Measurements from ENCODE around the gene PCDHGA2. TPM values are rescaled to one million over a fixed set of nuclear protein-coding genes. Genes with fewer than 3 reads are reported as not detected.
"Not testable (repeated sequence)": the region's sequence is repeated elsewhere in the genome, so short reads cannot be mapped to it uniquely, and the experiment has no call there.

Gene PCDHGA2
- total and polyA plus RNA-seq, 7 experiments from 2014 or later, result 0.10 to 0.15 (median 0.11) TPM; not detected in 3

- H3K36me3 ChIP-seq (ENCODE audit: control insufficient read depth in 2 of 3, insufficient read depth in 3 of 3, low read length in 3 of 3); H3K4me1 Mint-ChIP-seq; intact Hi-C loops (cut with micrococcal nuclease); H3K4me1 ChIP-seq (ENCODE audit: control insufficient read depth in 2 of 2, insufficient read depth in 2 of 2, low read length in 2 of 2); CTCF ChIA-PET; H3K4me3 ChIP-seq (ENCODE audit: low read length); POLR2A ChIA-PET; H3K27ac Mint-ChIP-seq; H3K27ac ChIP-seq (ENCODE audit: low read depth, low read length): not testable (repeated sequence)
- DNase-seq, result peak in 3 of 9 donors; percentile 8 to 24 (median 8)
- Mint-ChIP-seq H3K9me3 (peaks cover 0 to 90% (median 56%) of the 10 kb centered on the region in 11 donors), H3K4me3 (peak within 1 kb of the TSS in 9 of 10 donors; percentile 19 to 68 (median 50)), H3K27me3 (peaks cover 36 to 85% (median 81%) of the 10 kb centered on the region in 5 donors), H3K36me3 (peaks cover 5 to 31% (median 10%) of the 10 kb centered on the region in 5 donors)
- H3K9me3 ChIP-seq (ENCODE audit: control insufficient read depth in 2 of 3, low read length in 3 of 3), result peaks cover 0 to 45% (median 0%) of the 10 kb centered on the region in 3 experiments
- peaks cover 4 to 16% of the 10 kb centered on the region in 2 donors for H3K27me3 ChIP-seq (ENCODE audit: control insufficient read depth in 2 of 2, insufficient read depth in 2 of 2, low read length in 2 of 2)
- ATAC-seq, result peak; percentile 74
Measured at GRCh38 chr5:141387557-141388311, 49.2 kb downstream of the PCDHGA2 start, which contains the start of gene PCDHGB4. Gene PCDHGB4 (plus strand): TSS chr5:141387698. CDS start chr5:141387885, 187 bp downstream.

- Mint-ChIP-seq H3K27me3 (peaks cover 29 to 85% (median 79%) of the 10 kb centered on the region in 5 donors), H3K27ac (no peak overlapping the region), H3K4me3 (peak overlapping the region in 1 of 10 donors; percentile 27), H3K9me3 (peaks cover 0 to 90% (median 57%) of the 10 kb centered on the region in 11 donors), H3K36me3 (peaks cover 5 to 35% (median 10%) of the 10 kb centered on the region in 5 donors), H3K4me1 (peaks cover 0 to 3% (median 0%) of the 10 kb centered on the region in 7 donors)
- Histone ChIP-seq H3K4me3 (ENCODE audit: low read length) (no peak overlapping the region), H3K27me3 (ENCODE audit: control insufficient read depth in 2 of 2, insufficient read depth in 2 of 2, low read length in 2 of 2) (peaks cover 4 to 14% of the 10 kb centered on the region in 2 donors), H3K9me3 (ENCODE audit: control insufficient read depth in 2 of 3, low read length in 3 of 3) (peaks cover 0 to 45% (median 0%) of the 10 kb centered on the region in 3 experiments), H3K36me3 (ENCODE audit: control insufficient read depth in 2 of 3, insufficient read depth in 3 of 3, low read length in 3 of 3) (no peaks in the 10 kb centered on the region), H3K4me1 (ENCODE audit: control insufficient read depth in 2 of 2, insufficient read depth in 2 of 2, low read length in 2 of 2) (no peaks in the 10 kb centered on the region), H3K27ac (ENCODE audit: low read depth, low read length) (no peak overlapping the region)
- DNase-seq, result no peak
- ChIA-PET CTCF (no interaction called here), POLR2A (no interaction called here)
- intact Hi-C loops (cut with micrococcal nuclease), result no loop called here
- ATAC-seq, result no peak
Measured at GRCh38 chr5:141388661-141389060, 50.1 kb downstream of the PCDHGA2 start.

- Histone ChIP-seq H3K4me3 (ENCODE audit: low read length) (no peak overlapping the region), H3K27me3 (ENCODE audit: control insufficient read depth in 2 of 2, insufficient read depth in 2 of 2, low read length in 2 of 2) (peaks cover 4 to 14% of the 10 kb centered on the region in 2 donors), H3K36me3 (ENCODE audit: control insufficient read depth in 2 of 3, insufficient read depth in 3 of 3, low read length in 3 of 3) (no peaks in the 10 kb centered on the region), H3K27ac (ENCODE audit: low read depth, low read length) (no peak overlapping the region), H3K4me1 (ENCODE audit: control insufficient read depth in 2 of 2, insufficient read depth in 2 of 2, low read length in 2 of 2) (no peaks in the 10 kb centered on the region), H3K9me3 (ENCODE audit: control insufficient read depth in 2 of 3, low read length in 3 of 3) (peaks cover 0 to 45% (median 0%) of the 10 kb centered on the region in 3 experiments)
- ChIA-PET CTCF (interaction anchor here (1.0 kb wide), 1 partner anchor 28 kb away, joined by 3 read pairs; the partner anchor contains the start of gene PCDHGB7), POLR2A (no interaction called here)
- Mint-ChIP-seq H3K9me3 (peaks cover 0 to 90% (median 60%) of the 10 kb centered on the region in 11 donors), H3K27ac (peak overlapping the region in 2 of 9 donors; percentile 55 to 77), H3K27me3 (peaks cover 30 to 85% (median 78%) of the 10 kb centered on the region in 5 donors), H3K36me3 (peaks cover 5 to 41% (median 10%) of the 10 kb centered on the region in 5 donors), H3K4me3 (peak overlapping the region in 2 of 10 donors; percentile 10 to 13), H3K4me1 (peaks cover 0 to 3% (median 0%) of the 10 kb centered on the region in 7 donors)
- intact Hi-C loops (cut with micrococcal nuclease), result no loop called here
- no peak for ATAC-seq
- no peak for DNase-seq
Measured at GRCh38 chr5:141389153-141390042, 50.8 kb downstream of the PCDHGA2 start.

GRCh38 chr5:141392429-141393198 is 54.1 kb downstream of the PCDHGA2 start, which contains the start of gene PCDHGA8:
Gene PCDHGA8 (plus strand): TSS chr5:141392633. CDS start chr5:141392814, 181 bp downstream.
- Mint-ChIP-seq H3K27ac (peak within 1 kb of the TSS in 1 of 9 donors; percentile 6), H3K36me3 (peaks cover 3 to 30% (median 10%) of the 10 kb centered on the region in 5 donors), H3K9me3 (peaks cover 0 to 88% (median 53%) of the 10 kb centered on the region in 11 donors), H3K4me1 (peaks cover 0 to 3% (median 0%) of the 10 kb centered on the region in 7 donors), H3K4me3 (peak within 1 kb of the TSS in 3 of 10 donors; percentile 2 to 64 (median 25)), H3K27me3 (peaks cover 31 to 82% (median 75%) of the 10 kb centered on the region in 5 donors)
- Histone ChIP-seq H3K27ac (ENCODE audit: low read depth, low read length) (no peak within 1 kb of the TSS), H3K27me3 (ENCODE audit: control insufficient read depth in 2 of 2, insufficient read depth in 2 of 2, low read length in 2 of 2) (peaks cover 4 to 12% of the 10 kb centered on the region in 2 donors), H3K4me3 (ENCODE audit: low read length) (no peak within 1 kb of the TSS), H3K4me1 (ENCODE audit: control insufficient read depth in 2 of 2, insufficient read depth in 2 of 2, low read length in 2 of 2) (no peaks in the 10 kb centered on the region), H3K9me3 (ENCODE audit: control insufficient read depth in 2 of 3, low read length in 3 of 3) (peaks cover 0 to 39% (median 0%) of the 10 kb centered on the region in 3 experiments), H3K36me3 (ENCODE audit: control insufficient read depth in 2 of 3, insufficient read depth in 3 of 3, low read length in 3 of 3) (no peaks in the 10 kb centered on the region)
- no peak for DNase-seq
- ChIA-PET POLR2A (no interaction called here), CTCF (no interaction called here)
- ATAC-seq, result no peak
- intact Hi-C loops (cut with micrococcal nuclease), result no loop called here

Other genes starting within 250 kb of the PCDHGA2 start
Only the 30 nearest of the 38 such genes appear.
- gene PCDHB9, start 151.6 kb upstream of the PCDHGA2 start, total RNA-seq, result 1 to 10 TPM in 1 of 5 experiments, not detected in 4; 1.2 TPM
- not detected for gene PCDHB9, start 151.6 kb upstream of the PCDHGA2 start, polyA plus RNA-seq
- under 1 TPM in 1 of 5 experiments, not detected in 4; 0.12 TPM for gene PCDHB10, start 146.4 kb upstream of the PCDHGA2 start, total RNA-seq
- not detected for gene PCDHB10, start 146.4 kb upstream of the PCDHGA2 start, polyA plus RNA-seq
- gene PCDHB11, start 139.1 kb upstream of the PCDHGA2 start, total RNA-seq, result not detected
- not detected for gene PCDHB11, start 139.1 kb upstream of the PCDHGA2 start, polyA plus RNA-seq
- gene PCDHB12, start 130.0 kb upstream of the PCDHGA2 start, total RNA-seq, result not detected
- gene PCDHB12, start 130.0 kb upstream of the PCDHGA2 start, polyA plus RNA-seq, result not detected
- gene PCDHB13, start 124.8 kb upstream of the PCDHGA2 start, total RNA-seq, result under 1 TPM in 1 of 5 experiments, not detected in 4; 0.08 TPM
- gene PCDHB13, start 124.8 kb upstream of the PCDHGA2 start, polyA plus RNA-seq, result not detected
- not detected for gene PCDHB14, start 115.4 kb upstream of the PCDHGA2 start, total RNA-seq
- gene PCDHB14, start 115.4 kb upstream of the PCDHGA2 start, polyA plus RNA-seq, result not detected
- under 1 TPM in 1 of 5 experiments, not detected in 4; 0.24 TPM for gene PCDHB15, start 93.4 kb upstream of the PCDHGA2 start, total RNA-seq
- gene PCDHB15, start 93.4 kb upstream of the PCDHGA2 start, polyA plus RNA-seq, result not detected
- gene SLC25A2, start 34.7 kb upstream of the PCDHGA2 start, total RNA-seq, result 1 to 10 TPM in 1 of 5 experiments, under 1 TPM in 4; 0.27 to 1.1 (median 0.41) TPM
- under 1 TPM in 1 of 2 donors, not detected in 1; 0.34 TPM for gene SLC25A2, start 34.7 kb upstream of the PCDHGA2 start, polyA plus RNA-seq
- gene TAF7, start 18.0 kb upstream of the PCDHGA2 start, total RNA-seq, result 100 to 1,000 TPM in 2 of 5 experiments, 10 to 100 TPM in 3; 64.5 to 115 (median 84.9) TPM
- gene TAF7, start 18.0 kb upstream of the PCDHGA2 start, polyA plus RNA-seq, result 100 to 1,000 TPM; 240 to 242 TPM
- gene PCDHGA1, start 8.2 kb upstream of the PCDHGA2 start, total RNA-seq, result under 1 TPM; 0.08 to 0.54 (median 0.17) TPM
- not detected for gene PCDHGA1, start 8.2 kb upstream of the PCDHGA2 start, polyA plus RNA-seq
- under 1 TPM in 1 of 5 experiments, not detected in 4; 0.24 TPM for gene PCDHGA3, start 5.1 kb downstream of the PCDHGA2 start, total RNA-seq
- gene PCDHGA3, start 5.1 kb downstream of the PCDHGA2 start, polyA plus RNA-seq, result not detected
- gene PCDHGB1, start 11.3 kb downstream of the PCDHGA2 start, total RNA-seq, result under 1 TPM in 1 of 5 experiments, not detected in 4; 0.24 TPM
- gene PCDHGB1, start 11.3 kb downstream of the PCDHGA2 start, polyA plus RNA-seq, result not detected
- under 1 TPM in 4 of 5 experiments, not detected in 1; 0.11 to 0.63 (median 0.18) TPM for gene PCDHGA4, start 16.3 kb downstream of the PCDHGA2 start, total RNA-seq
- under 1 TPM in 1 of 2 donors, not detected in 1; 0.20 TPM for gene PCDHGA4, start 16.3 kb downstream of the PCDHGA2 start, polyA plus RNA-seq
- gene PCDHGB2, start 21.2 kb downstream of the PCDHGA2 start, total RNA-seq, result 1 to 10 TPM in 1 of 5 experiments, under 1 TPM in 3, not detected in 1; 0.24 to 1.3 (median 0.36) TPM
- not detected for gene PCDHGB2, start 21.2 kb downstream of the PCDHGA2 start, polyA plus RNA-seq
- gene PCDHGA5, start 25.4 kb downstream of the PCDHGA2 start, total RNA-seq, result under 1 TPM; 0.11 to 0.34 (median 0.24) TPM
- not detected for gene PCDHGA5, start 25.4 kb downstream of the PCDHGA2 start, polyA plus RNA-seq
- gene PCDHGB3, start 31.5 kb downstream of the PCDHGA2 start, total RNA-seq, result under 1 TPM; 0.24 to 0.59 (median 0.43) TPM
- under 1 TPM in 1 of 2 donors, not detected in 1; 0.13 TPM for gene PCDHGB3, start 31.5 kb downstream of the PCDHGA2 start, polyA plus RNA-seq
- gene PCDHGA6, start 35.1 kb downstream of the PCDHGA2 start, total RNA-seq, result under 1 TPM; 0.24 to 0.70 (median 0.35) TPM
- not detected for gene PCDHGA6, start 35.1 kb downstream of the PCDHGA2 start, polyA plus RNA-seq
- under 1 TPM in 4 of 5 experiments, not detected in 1; 0.13 to 0.30 (median 0.19) TPM for gene PCDHGA7, start 44.0 kb downstream of the PCDHGA2 start, total RNA-seq
- gene PCDHGA7, start 44.0 kb downstream of the PCDHGA2 start, polyA plus RNA-seq, result not detected
- under 1 TPM in 4 of 5 experiments, not detected in 1; 0.08 to 0.27 (median 0.24) TPM for gene PCDHGB4, start 48.9 kb downstream of the PCDHGA2 start, total RNA-seq
- not detected for gene PCDHGB4, start 48.9 kb downstream of the PCDHGA2 start, polyA plus RNA-seq
- under 1 TPM; 0.08 to 0.17 (median 0.13) TPM for gene PCDHGA8, start 53.9 kb downstream of the PCDHGA2 start, total RNA-seq
- not detected for gene PCDHGA8, start 53.9 kb downstream of the PCDHGA2 start, polyA plus RNA-seq
- gene PCDHGB5, start 59.2 kb downstream of the PCDHGA2 start, total RNA-seq, result under 1 TPM; 0.16 to 0.44 (median 0.42) TPM
- gene PCDHGB5, start 59.2 kb downstream of the PCDHGA2 start, polyA plus RNA-seq, result under 1 TPM; 0.09 to 0.49 TPM
- under 1 TPM in 4 of 5 experiments, not detected in 1; 0.16 to 0.41 (median 0.22) TPM for gene PCDHGA9, start 64.0 kb downstream of the PCDHGA2 start, total RNA-seq
- not detected for gene PCDHGA9, start 64.0 kb downstream of the PCDHGA2 start, polyA plus RNA-seq
- gene PCDHGB6, start 69.3 kb downstream of the PCDHGA2 start, total RNA-seq, result under 1 TPM; 0.13 to 0.44 (median 0.19) TPM
- gene PCDHGB6, start 69.3 kb downstream of the PCDHGA2 start, polyA plus RNA-seq, result under 1 TPM; 0.05 to 0.12 TPM
- under 1 TPM; 0.11 to 0.39 (median 0.24) TPM for gene PCDHGA10, start 74.2 kb downstream of the PCDHGA2 start, total RNA-seq
- gene PCDHGA10, start 74.2 kb downstream of the PCDHGA2 start, polyA plus RNA-seq, result under 1 TPM; 0.04 to 0.12 TPM
- under 1 TPM in 3 of 5 experiments, not detected in 2; 0.11 to 0.16 (median 0.13) TPM for gene PCDHGB7, start 78.9 kb downstream of the PCDHGA2 start, total RNA-seq
- not detected for gene PCDHGB7, start 78.9 kb downstream of the PCDHGA2 start, polyA plus RNA-seq
- under 1 TPM in 4 of 5 experiments, not detected in 1; 0.16 to 0.29 (median 0.21) TPM for gene PCDHGA11, start 82.3 kb downstream of the PCDHGA2 start, total RNA-seq
- not detected for gene PCDHGA11, start 82.3 kb downstream of the PCDHGA2 start, polyA plus RNA-seq
- gene PCDHGA12, start 91.7 kb downstream of the PCDHGA2 start, total RNA-seq, result under 1 TPM in 1 of 5 experiments, not detected in 4; 0.32 TPM
- not detected for gene PCDHGA12, start 91.7 kb downstream of the PCDHGA2 start, polyA plus RNA-seq
- under 1 TPM; 0.15 to 0.76 (median 0.16) TPM for gene PCDHGC3, start 137.2 kb downstream of the PCDHGA2 start, total RNA-seq
- gene PCDHGC3, start 137.2 kb downstream of the PCDHGA2 start, polyA plus RNA-seq, result under 1 TPM in 1 of 2 donors, not detected in 1; 0.14 TPM
- under 1 TPM in 1 of 5 experiments, not detected in 4; 0.22 TPM for gene PCDHGC4, start 146.3 kb downstream of the PCDHGA2 start, total RNA-seq
- not detected for gene PCDHGC4, start 146.3 kb downstream of the PCDHGA2 start, polyA plus RNA-seq
- gene PCDHGC5, start 150.3 kb downstream of the PCDHGA2 start, total RNA-seq, result under 1 TPM in 1 of 5 experiments, not detected in 4; 0.13 TPM
- gene PCDHGC5, start 150.3 kb downstream of the PCDHGA2 start, polyA plus RNA-seq, result not detected